Tibial nerve (tissue), 4 donors: ENCODE data around the gene ST6GALNAC3. TPM values are rescaled to one million over a fixed set of nuclear protein-coding genes. Genes with fewer than 3 reads are reported as not detected.

ENCODE experiments used
- DNase-seq, 2 donors: peaks; one replicate each; pipeline ENCODE4 v3.0.0-alpha.2; 2019; ENCODE audit warnings: low spot score in 2 of 2
- H3K27ac ChIP-seq, 4 donors: fragments of 200-600 bp; sonication (generic) in 3 of 4; one replicate each; pipeline ENCODE4 v1.5.1; 2017 to 2019; ENCODE audit warnings: mild to moderate bottlenecking in 1 of 4
- H3K27me3 ChIP-seq, 2 donors: fragments of 200-600 bp; sonication (generic) in 1 of 2; one replicate each; pipeline versions ENCODE4 v1.5.1 to v1.6.0; 2017 to 2019
- H3K36me3 ChIP-seq, 3 donors: fragments of 200-600 bp; sonication (generic); one replicate each; pipeline ENCODE4 v1.5.1; 2018 to 2019
- H3K4me1 ChIP-seq, 4 donors: fragments of 200-600 bp; sonication (generic) in 3 of 4; one replicate each; pipeline ENCODE4 v1.5.1; 2017 to 2019
- H3K4me3 ChIP-seq, 4 donors: fragments of 200-600 bp; sonication (generic) in 3 of 4; one replicate each; pipeline ENCODE4 v1.5.1; 2017 to 2019; ENCODE audit warnings: mild to moderate bottlenecking in 1 of 4, moderate library complexity in 1 of 4
- H3K9me3 ChIP-seq, 4 donors: fragments of 200-600 bp; sonication (generic) in 3 of 4; one replicate each; pipeline ENCODE4 v1.5.1; 2017 to 2019
- EP300 ChIP-seq, 2 donors: sonication (generic); formaldehyde crosslinking; IDR thresholded peaks; one replicate each; pipeline ENCODE4 v1.6.1; 2017; ENCODE audit warnings: antibody characterized with exemption in 2 of 2, mild to moderate bottlenecking in 1 of 2
- POLR2A ChIP-seq, 2 donors: fragments of 450-650 bp; IDR thresholded peaks; one replicate each; pipeline ENCODE4 v1.6.1; 2017; ENCODE audit warnings: antibody characterized with exemption in 2 of 2, mild to moderate bottlenecking in 2 of 2, moderate library complexity in 2 of 2
- WGBS, 2 donors: methylation state at CpG; one replicate each; pipeline ENCODE4 v1.1.5; 2018; 5-methylcytosine and 5-hydroxymethylcytosine counted together
- total RNA-seq, 4 donors: library from RNA; depleted of rRNA; stranded (reverse); fragments of >200 nt; gene quantifications; one replicate each; pipeline ENCODE4 v1.1.0, GENCODE V29; 2016
- TF ChIP-seq, protein P1 (sequence below), 5 experiments: fragments of 200-600 bp in 3 of 5; fragments of 450-650 bp in 2 of 5; sonication (generic) in 3 of 5; IDR thresholded peaks; one replicate each; pipeline ENCODE4 v1.5.1; 2016 to 2019; ENCODE audit warnings: antibody characterized with exemption in 5 of 5, mild to moderate bottlenecking in 3 of 5, moderate library complexity in 2 of 5

Gene ST6GALNAC3
- total RNA-seq, 4 donors from 2014 or later: 2.7 to 6.6 (median 4.9) TPM

DNA sequence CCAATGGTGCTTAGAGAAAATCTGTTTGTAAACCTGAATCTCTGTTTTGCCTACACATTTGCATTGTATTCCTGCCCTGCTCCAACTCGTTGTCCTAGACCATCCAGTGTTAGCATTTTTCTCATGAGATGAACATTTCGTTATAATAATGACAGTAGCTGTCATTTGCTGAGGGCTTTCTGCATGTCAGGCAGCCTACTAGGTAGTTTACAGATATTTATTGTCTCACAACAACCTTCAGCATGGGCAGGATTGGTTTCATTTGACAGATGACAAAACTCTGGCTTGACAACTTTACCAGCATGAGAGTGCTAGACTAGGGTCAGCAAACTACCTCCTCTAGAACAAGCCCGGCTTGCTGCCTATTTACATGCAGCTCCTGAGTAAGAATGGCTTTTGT is 10.1 kb downstream of the ST6GALNAC3 start:
- H3K27ac ChIP-seq: no peak overlapping the region
- H3K4me1 ChIP-seq: peaks cover 0 to 14% (median 3%) of the 10 kb centered on the region in 4 donors
- TF ChIP-seq EP300 (IDR thresholded peaks at IDR 0.05) (no peak), POLR2A (IDR thresholded peaks at IDR 0.05) (no peak)
- TF ChIP-seq, protein P1, sequence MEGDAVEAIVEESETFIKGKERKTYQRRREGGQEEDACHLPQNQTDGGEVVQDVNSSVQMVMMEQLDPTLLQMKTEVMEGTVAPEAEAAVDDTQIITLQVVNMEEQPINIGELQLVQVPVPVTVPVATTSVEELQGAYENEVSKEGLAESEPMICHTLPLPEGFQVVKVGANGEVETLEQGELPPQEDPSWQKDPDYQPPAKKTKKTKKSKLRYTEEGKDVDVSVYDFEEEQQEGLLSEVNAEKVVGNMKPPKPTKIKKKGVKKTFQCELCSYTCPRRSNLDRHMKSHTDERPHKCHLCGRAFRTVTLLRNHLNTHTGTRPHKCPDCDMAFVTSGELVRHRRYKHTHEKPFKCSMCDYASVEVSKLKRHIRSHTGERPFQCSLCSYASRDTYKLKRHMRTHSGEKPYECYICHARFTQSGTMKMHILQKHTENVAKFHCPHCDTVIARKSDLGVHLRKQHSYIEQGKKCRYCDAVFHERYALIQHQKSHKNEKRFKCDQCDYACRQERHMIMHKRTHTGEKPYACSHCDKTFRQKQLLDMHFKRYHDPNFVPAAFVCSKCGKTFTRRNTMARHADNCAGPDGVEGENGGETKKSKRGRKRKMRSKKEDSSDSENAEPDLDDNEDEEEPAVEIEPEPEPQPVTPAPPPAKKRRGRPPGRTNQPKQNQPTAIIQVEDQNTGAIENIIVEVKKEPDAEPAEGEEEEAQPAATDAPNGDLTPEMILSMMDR (IDR thresholded peaks at IDR 0.05): no peak
- H3K27me3 ChIP-seq: no peaks in the 10 kb centered on the region
- no peak for DNase-seq
- no peaks in the 10 kb centered on the region for H3K36me3 ChIP-seq
- no peaks in the 10 kb centered on the region for H3K9me3 ChIP-seq
- WGBS, 2 donors: 50 to 81% methylated on average over 2 to 3 of the region's 3 CpGs
- H3K4me3 ChIP-seq: no peak overlapping the region

- Histone ChIP-seq H3K9me3 (no peaks in the 10 kb centered on the region), H3K36me3 (no peaks in the 10 kb centered on the region), H3K4me1 (peaks cover 0 to 14% (median 3%) of the 10 kb centered on the region in 4 donors), H3K27me3 (no peaks in the 10 kb centered on the region), H3K27ac (no peak overlapping the region), H3K4me3 (no peak overlapping the region)
- TF ChIP-seq, protein P1 (IDR thresholded peaks at IDR 0.05): no peak
- TF ChIP-seq EP300 (IDR thresholded peaks at IDR 0.05): no peak
- TF ChIP-seq POLR2A (IDR thresholded peaks at IDR 0.05): no peak
- DNase-seq: no peak
- WGBS, 2 donors: 78 to 79% methylated on average over 3 of the region's 3 CpGs
Measured at GRCh38 chr1:76086109-76086508, 11.6 kb downstream of the ST6GALNAC3 start.

- Histone ChIP-seq H3K36me3 (no peaks in the 10 kb centered on the region), H3K9me3 (no peaks in the 10 kb centered on the region), H3K27ac (no peak overlapping the region), H3K27me3 (no peaks in the 10 kb centered on the region), H3K4me1 (peaks cover 0 to 14% (median 3%) of the 10 kb centered on the region in 4 donors), H3K4me3 (no peak overlapping the region)
- no peak for DNase-seq
- WGBS, 2 donors: 81 to 86% methylated on average over 2 of the region's 2 CpGs
- TF ChIP-seq POLR2A (IDR thresholded peaks at IDR 0.05): no peak
Measured at GRCh38 chr1:76086597-76086996, 12.1 kb downstream of the ST6GALNAC3 start.

- Histone ChIP-seq H3K9me3 (no peaks in the 10 kb centered on the region), H3K27ac (no peak overlapping the region), H3K27me3 (no peaks in the 10 kb centered on the region), H3K4me1 (no peaks in the 10 kb centered on the region), H3K4me3 (no peak overlapping the region), H3K36me3 (no peaks in the 10 kb centered on the region)
- TF ChIP-seq, protein P1 (IDR thresholded peaks at IDR 0.05): no peak
- no peak for TF ChIP-seq POLR2A (IDR thresholded peaks at IDR 0.05)
- no peak for TF ChIP-seq EP300 (IDR thresholded peaks at IDR 0.05)
- no peak for DNase-seq
- 77 to 86% methylated on average over 7 of the region's 7 CpGs for WGBS, 2 donors
Measured at GRCh38 chr1:76090283-76091203, 16.0 kb downstream of the ST6GALNAC3 start.

GRCh38 chr1:76092812-76093211 is 18.3 kb downstream of the ST6GALNAC3 start:
- DNase-seq: no peak
- Histone ChIP-seq H3K4me1 (no peaks in the 10 kb centered on the region), H3K4me3 (no peak overlapping the region), H3K9me3 (no peaks in the 10 kb centered on the region), H3K27ac (no peak overlapping the region), H3K27me3 (no peaks in the 10 kb centered on the region), H3K36me3 (no peaks in the 10 kb centered on the region)
- TF ChIP-seq EP300 (IDR thresholded peaks at IDR 0.05): no peak
- TF ChIP-seq, protein P1 (IDR thresholded peaks at IDR 0.05): no peak
- TF ChIP-seq POLR2A (IDR thresholded peaks at IDR 0.05): no peak
- WGBS, 2 donors: 81 to 84% methylated on average over 3 of the region's 3 CpGs
